Liver (tissue), 9 donors: ENCODE measurements around the gene USP48. TPM values are rescaled to one million over a fixed set of nuclear protein-coding genes. Genes with fewer than 3 reads are reported as not detected.

Source experiments
- DNase-seq: peaks from one replicate; pipeline ENCODE4 v3.0.0-alpha.2; 2017; ENCODE audit warnings: low spot score
- H3K27ac ChIP-seq, 2 donors: one replicate each; pipeline ENCODE4 v1.7.0; 2013; ENCODE audit warnings: inconsistent platforms in 2 of 2, low read length in 2 of 2, control low read depth in 1 of 2, low read depth in 1 of 2, mild to moderate bottlenecking in 1 of 2
- H3K27me3 ChIP-seq, 4 donors: one replicate each; pipeline versions ENCODE4 v1.6.1 to v1.7.0; 2013; ENCODE audit warnings: low read length in 3 of 4, inconsistent platforms in 1 of 4, mild to moderate bottlenecking in 1 of 4, moderate library complexity in 1 of 4; ENCODE audit not compliant: control insufficient read depth in 4 of 4, insufficient read depth in 4 of 4
- H3K36me3 ChIP-seq, 4 donors: one replicate each; pipeline versions ENCODE4 v1.6.1 to v1.7.0; 2013; ENCODE audit warnings: low read length in 3 of 4, mild to moderate bottlenecking in 3 of 4, low read depth in 1 of 4, moderate library complexity in 1 of 4; ENCODE audit not compliant: control insufficient read depth in 4 of 4, insufficient read depth in 3 of 4
- H3K4me1 ChIP-seq, 4 donors: one replicate each; pipeline versions ENCODE4 v1.6.1 to v1.7.0; 2013; ENCODE audit warnings: low read length in 3 of 4, mild to moderate bottlenecking in 3 of 4, moderate library complexity in 1 of 4; ENCODE audit not compliant: control insufficient read depth in 4 of 4, insufficient read depth in 4 of 4
- H3K4me3 ChIP-seq, 3 donors: one replicate each; pipeline versions ENCODE4 v1.6.1 to v1.7.0; 2013; ENCODE audit warnings: low read length in 3 of 3, control low read depth in 1 of 3, low read depth in 1 of 3, mild to moderate bottlenecking in 1 of 3
- H3K9ac ChIP-seq, 2 donors: one replicate each; pipeline ENCODE4 v1.7.0; 2013; ENCODE audit warnings: low read length in 2 of 2, mild to moderate bottlenecking in 2 of 2, moderate library complexity in 2 of 2, control low read depth in 1 of 2, low read depth in 1 of 2
- H3K9me3 ChIP-seq, 4 donors: one replicate each; pipeline versions ENCODE4 v1.6.1 to v1.7.0; 2013; ENCODE audit warnings: low read length in 3 of 4; ENCODE audit not compliant: control insufficient read depth in 4 of 4
- EGR1 ChIP-seq, 2 donors: IDR thresholded peaks; 2 replicates each; pipeline ENCODE4 v1.6.1; 2016 to 2018; ENCODE audit warnings: antibody characterized with exemption in 2 of 2, low read depth in 2 of 2
- FOXA1 ChIP-seq: IDR thresholded peaks from 2 replicates; pipeline ENCODE4 v1.6.1; 2016; ENCODE audit warnings: antibody characterized with exemption
- FOXA2 ChIP-seq: IDR thresholded peaks from 2 replicates; pipeline ENCODE4 v1.6.1; 2016; ENCODE audit warnings: antibody characterized with exemption
- HNF4A ChIP-seq, 2 donors: conservative IDR thresholded peaks; 2 replicates each; pipeline ENCODE4 v1.6.1; 2016; ENCODE audit warnings: antibody characterized with exemption in 2 of 2, mild to moderate bottlenecking in 2 of 2
- HNF4G ChIP-seq: IDR thresholded peaks from 2 replicates; pipeline ENCODE4 v1.6.1; 2016; ENCODE audit warnings: antibody characterized with exemption
- JUND ChIP-seq, 2 donors: IDR thresholded peaks; 2 replicates each; pipeline ENCODE4 v1.6.1; 2016; ENCODE audit warnings: antibody characterized with exemption in 2 of 2
- NR2F2 ChIP-seq: IDR thresholded peaks from 2 replicates; pipeline ENCODE4 v1.6.1; 2016; ENCODE audit warnings: antibody characterized with exemption
- RAD21 ChIP-seq, 2 donors: IDR thresholded peaks; 2 replicates each; pipeline ENCODE4 v1.6.1; 2016; ENCODE audit warnings: antibody characterized with exemption in 2 of 2, mild to moderate bottlenecking in 2 of 2
- RXRA ChIP-seq, 2 donors: IDR thresholded peaks; 2 replicates each; pipeline ENCODE4 v1.6.1; 2017 to 2018; ENCODE audit warnings: antibody characterized with exemption in 2 of 2, mild to moderate bottlenecking in 1 of 2
- SP1 ChIP-seq: IDR thresholded peaks from 2 replicates; pipeline ENCODE4 v1.6.1; 2018; ENCODE audit warnings: antibody characterized with exemption, mild to moderate bottlenecking
- TAF1 ChIP-seq: conservative IDR thresholded peaks from 2 replicates; pipeline ENCODE4 v1.6.1; 2016; ENCODE audit warnings: antibody characterized with exemption, mild to moderate bottlenecking
- WGBS: extraction: QIAGEN DNeasy Blood & Tissue Kit; methylation state at CpG from one replicate; pipeline ENCODE4 v1.1.7; 2013; 5-methylcytosine and 5-hydroxymethylcytosine counted together
- polyA plus RNA-seq, 2 donors: library from polyadenylated mRNA; stranded (reverse) in 1 of 2; unstranded in 1 of 2; fragments of 200-250 nt in 1 of 2; fragments of >200 nt in 1 of 2; fragmentation: Nextera tagmentation in 1 of 2; extraction: Ambion mirVana in 1 of 2; gene quantifications; one replicate each; pipeline versions ENCODE4 v1.2.1 to v1.2.3, GENCODE V29; 2013 to 2015
- total RNA-seq, 2 donors: library from RNA; depleted of rRNA; stranded (reverse); fragments of >200 nt; gene quantifications; one replicate each; pipeline ENCODE4 v1.2.3, GENCODE V29; 2014
- TF ChIP-seq, protein P1 (sequence below): IDR thresholded peaks from 2 replicates; pipeline ENCODE4 v1.6.1; 2016; ENCODE audit warnings: antibody characterized with exemption
- TF ChIP-seq, protein P2 (sequence below): IDR thresholded peaks from 2 replicates; pipeline ENCODE4 v1.6.1; 2016; ENCODE audit warnings: antibody characterized with exemption
- TF ChIP-seq, protein P3 (sequence below): IDR thresholded peaks from 2 replicates; pipeline ENCODE4 v1.6.1; 2016; ENCODE audit warnings: antibody characterized with exemption
- TF ChIP-seq, protein P4 (sequence below): fragments of 150-350 bp; IDR thresholded peaks from 2 replicates; pipeline ENCODE4 v1.5.1; 2017; ENCODE audit warnings: improper control_type of control experiment, low read depth, low read length; ENCODE audit not compliant: missing input control
- donor health status: healthy.
- donor health status: healthy.
- donor health status: healthy.
- donor health status: healthy.
- donor health status: healthy.

USP48 gene
- total and polyA plus RNA-seq, 4 donors, result 7.8 to 34.9 (median 23.1) TPM

DNA sequence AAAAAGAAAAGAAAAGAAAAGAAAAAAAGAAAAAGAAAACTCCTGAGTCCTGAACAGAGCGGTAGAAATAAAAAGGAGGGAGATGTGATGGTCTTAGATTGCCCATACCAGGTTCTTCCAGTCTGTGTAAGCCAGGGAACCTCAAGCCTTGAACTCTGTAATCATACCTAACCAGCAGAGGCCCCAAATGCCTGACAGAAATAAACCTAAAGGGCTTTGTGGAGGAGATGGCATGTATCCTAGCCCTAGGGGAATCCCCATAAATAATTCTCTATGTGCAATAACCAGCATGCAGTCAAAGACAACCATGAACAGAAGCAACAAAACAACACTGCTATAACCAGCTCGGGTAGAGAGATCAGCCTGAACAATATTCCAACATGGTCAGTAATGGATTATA lies 40.4 kb downstream of the USP48 start:
- Histone ChIP-seq H3K36me3 (peaks cover 0 to 10% (median 8%) of the 10 kb centered on the region in 4 donors), H3K9ac (no peak overlapping the region), H3K27ac (no peak overlapping the region), H3K4me1 (no peaks in the 10 kb centered on the region), H3K4me3 (no peak overlapping the region), H3K9me3 (no peaks in the 10 kb centered on the region), H3K27me3 (no peaks in the 10 kb centered on the region)
- TF ChIP-seq JUND (IDR thresholded peaks at IDR 0.05) (no peak), EGR1 (IDR thresholded peaks at IDR 0.05; ENCODE audit: low read depth in 2 of 2) (no peak), TAF1 (no peak), FOXA1 (no peak), RAD21 (IDR thresholded peaks at IDR 0.05) (no peak), FOXA2 (no peak), HNF4G (no peak), RXRA (IDR thresholded peaks at IDR 0.05) (no peak), SP1 (no peak)
- TF ChIP-seq, protein P1, sequence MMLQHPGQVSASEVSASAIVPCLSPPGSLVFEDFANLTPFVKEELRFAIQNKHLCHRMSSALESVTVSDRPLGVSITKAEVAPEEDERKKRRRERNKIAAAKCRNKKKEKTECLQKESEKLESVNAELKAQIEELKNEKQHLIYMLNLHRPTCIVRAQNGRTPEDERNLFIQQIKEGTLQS, result no peak
- TF ChIP-seq, protein P2, sequence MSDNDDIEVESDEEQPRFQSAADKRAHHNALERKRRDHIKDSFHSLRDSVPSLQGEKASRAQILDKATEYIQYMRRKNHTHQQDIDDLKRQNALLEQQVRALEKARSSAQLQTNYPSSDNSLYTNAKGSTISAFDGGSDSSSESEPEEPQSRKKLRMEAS, result no peak
- TF ChIP-seq, protein P3, sequence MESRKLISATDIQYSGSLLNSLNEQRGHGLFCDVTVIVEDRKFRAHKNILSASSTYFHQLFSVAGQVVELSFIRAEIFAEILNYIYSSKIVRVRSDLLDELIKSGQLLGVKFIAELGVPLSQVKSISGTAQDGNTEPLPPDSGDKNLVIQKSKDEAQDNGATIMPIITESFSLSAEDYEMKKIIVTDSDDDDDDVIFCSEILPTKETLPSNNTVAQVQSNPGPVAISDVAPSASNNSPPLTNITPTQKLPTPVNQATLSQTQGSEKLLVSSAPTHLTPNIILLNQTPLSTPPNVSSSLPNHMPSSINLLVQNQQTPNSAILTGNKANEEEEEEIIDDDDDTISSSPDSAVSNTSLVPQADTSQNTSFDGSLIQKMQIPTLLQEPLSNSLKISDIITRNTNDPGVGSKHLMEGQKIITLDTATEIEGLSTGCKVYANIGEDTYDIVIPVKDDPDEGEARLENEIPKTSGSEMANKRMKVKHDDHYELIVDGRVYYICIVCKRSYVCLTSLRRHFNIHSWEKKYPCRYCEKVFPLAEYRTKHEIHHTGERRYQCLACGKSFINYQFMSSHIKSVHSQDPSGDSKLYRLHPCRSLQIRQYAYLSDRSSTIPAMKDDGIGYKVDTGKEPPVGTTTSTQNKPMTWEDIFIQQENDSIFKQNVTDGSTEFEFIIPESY, result no peak
- TF ChIP-seq, protein P4, sequence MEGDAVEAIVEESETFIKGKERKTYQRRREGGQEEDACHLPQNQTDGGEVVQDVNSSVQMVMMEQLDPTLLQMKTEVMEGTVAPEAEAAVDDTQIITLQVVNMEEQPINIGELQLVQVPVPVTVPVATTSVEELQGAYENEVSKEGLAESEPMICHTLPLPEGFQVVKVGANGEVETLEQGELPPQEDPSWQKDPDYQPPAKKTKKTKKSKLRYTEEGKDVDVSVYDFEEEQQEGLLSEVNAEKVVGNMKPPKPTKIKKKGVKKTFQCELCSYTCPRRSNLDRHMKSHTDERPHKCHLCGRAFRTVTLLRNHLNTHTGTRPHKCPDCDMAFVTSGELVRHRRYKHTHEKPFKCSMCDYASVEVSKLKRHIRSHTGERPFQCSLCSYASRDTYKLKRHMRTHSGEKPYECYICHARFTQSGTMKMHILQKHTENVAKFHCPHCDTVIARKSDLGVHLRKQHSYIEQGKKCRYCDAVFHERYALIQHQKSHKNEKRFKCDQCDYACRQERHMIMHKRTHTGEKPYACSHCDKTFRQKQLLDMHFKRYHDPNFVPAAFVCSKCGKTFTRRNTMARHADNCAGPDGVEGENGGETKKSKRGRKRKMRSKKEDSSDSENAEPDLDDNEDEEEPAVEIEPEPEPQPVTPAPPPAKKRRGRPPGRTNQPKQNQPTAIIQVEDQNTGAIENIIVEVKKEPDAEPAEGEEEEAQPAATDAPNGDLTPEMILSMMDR, result no peak
- 98% methylated on average over 2 of the region's 2 CpGs for WGBS
- no peak for DNase-seq

DNA sequence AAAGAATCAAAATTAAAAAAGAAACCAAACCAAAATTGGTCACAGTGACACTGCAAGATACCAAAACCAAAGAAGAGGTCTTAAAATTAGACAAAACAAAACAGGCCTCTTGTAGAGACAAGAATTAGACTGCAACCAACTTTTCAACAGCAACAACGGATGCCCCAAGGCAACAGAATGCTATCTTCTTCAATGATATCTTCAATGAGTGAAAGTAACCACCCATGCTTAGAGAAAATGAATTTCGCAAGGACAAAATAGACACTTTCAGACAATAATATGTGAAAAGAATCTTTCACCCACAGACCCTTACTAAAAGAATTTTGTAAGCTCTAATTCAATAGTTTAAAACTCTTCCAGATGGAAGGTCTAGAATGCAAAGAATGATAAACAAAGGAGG lies 41.7 kb downstream of the USP48 start:
- no peak overlapping the region for H3K27ac ChIP-seq
- DNase-seq, result no peak
- peaks cover 0 to 12% (median 7%) of the 10 kb centered on the region in 4 donors for H3K36me3 ChIP-seq
- TF ChIP-seq RXRA (IDR thresholded peaks at IDR 0.05) (no peak), JUND (IDR thresholded peaks at IDR 0.05) (no peak), HNF4A (conservative IDR thresholded peaks at IDR 0.05) (no peak), SP1 (no peak), NR2F2 (no peak)
- TF ChIP-seq, protein P4, result no peak
- TF ChIP-seq, protein P3, result no peak
- H3K4me3 ChIP-seq, result no peak overlapping the region
- H3K9ac ChIP-seq, result no peak overlapping the region
- WGBS, result 95% methylated on average over 2 of the region's 2 CpGs
- no peaks in the 10 kb centered on the region for H3K9me3 ChIP-seq
- no peaks in the 10 kb centered on the region for H3K27me3 ChIP-seq
- no peaks in the 10 kb centered on the region for H3K4me1 ChIP-seq
